ENCODE measurements around the gene RAB40AL. TPM values are rescaled to one million over a fixed set of nuclear protein-coding genes. Genes with fewer than 3 reads are reported as not detected.

RAB40AL gene
- total and polyA plus RNA-seq, 2 of the 8 experiments (the other 6 are each of a cell fraction or from before 2014, with no cell fraction given) = 0.27 to 0.30 TPM

DNA sequence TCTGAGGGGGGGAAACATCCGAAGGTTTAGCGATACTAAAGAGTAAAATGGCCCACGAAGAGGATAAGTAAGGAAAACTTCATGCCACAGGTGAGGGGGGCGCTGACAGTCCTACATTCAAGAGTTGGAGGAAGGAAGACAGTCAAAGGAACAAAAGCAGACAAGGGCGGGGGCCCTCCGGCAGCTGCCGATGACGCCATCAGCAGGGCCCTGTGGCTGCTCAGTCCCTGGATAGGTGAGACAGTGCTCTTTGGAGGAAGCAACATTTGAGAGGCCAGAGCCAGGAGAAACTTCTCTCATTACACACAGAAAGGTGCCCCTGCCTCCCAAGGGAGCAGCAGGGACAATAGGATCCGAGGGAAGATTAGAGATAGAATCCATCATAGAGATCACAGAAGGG, 41.5 kb downstream of the RAB40AL start (continued):
- no peak for TF ChIP-seq EGR1 (IDR thresholded peaks at IDR 0.05; ENCODE audit: borderline replicate concordance, low read depth, low read length)
- TF ChIP-seq JUND (IDR thresholded peaks at IDR 0.05; ENCODE audit: low read length) = no peak

All from H1 (cell line).